K562 (cell line): ENCODE results near the gene SCMH1.

ENCODE experiments used
- TF ChIP-seq, protein P1 (sequence below), 3 experiments: IDR thresholded peaks in 2 of 3; conservative IDR thresholded peaks in 1 of 3; 2 replicates each; pipeline ENCODE4 v1.5.1; 2011 to 2012; ENCODE audit warnings: low read length in 3 of 3, mild to moderate bottlenecking in 3 of 3, control low read depth in 2 of 3, improper control_type of control experiment in 1 of 3, inconsistent platforms in 1 of 3, low read depth in 1 of 3, mixed read lengths in 1 of 3, moderate library complexity in 1 of 3; ENCODE audit not compliant: insufficient read depth in 2 of 3
- TF ChIP-seq, protein P2 (sequence below): fragments of 450-650 bp; formaldehyde crosslinking; IDR thresholded peaks from 2 replicates; pipeline ENCODE4 v1.4.0; 2022; ENCODE audit warnings: missing genetic modification characterization

GRCh38 chr1:41238311-41238988, 3.7 kb downstream of the SCMH1 start:
- TF ChIP-seq, protein P1, sequence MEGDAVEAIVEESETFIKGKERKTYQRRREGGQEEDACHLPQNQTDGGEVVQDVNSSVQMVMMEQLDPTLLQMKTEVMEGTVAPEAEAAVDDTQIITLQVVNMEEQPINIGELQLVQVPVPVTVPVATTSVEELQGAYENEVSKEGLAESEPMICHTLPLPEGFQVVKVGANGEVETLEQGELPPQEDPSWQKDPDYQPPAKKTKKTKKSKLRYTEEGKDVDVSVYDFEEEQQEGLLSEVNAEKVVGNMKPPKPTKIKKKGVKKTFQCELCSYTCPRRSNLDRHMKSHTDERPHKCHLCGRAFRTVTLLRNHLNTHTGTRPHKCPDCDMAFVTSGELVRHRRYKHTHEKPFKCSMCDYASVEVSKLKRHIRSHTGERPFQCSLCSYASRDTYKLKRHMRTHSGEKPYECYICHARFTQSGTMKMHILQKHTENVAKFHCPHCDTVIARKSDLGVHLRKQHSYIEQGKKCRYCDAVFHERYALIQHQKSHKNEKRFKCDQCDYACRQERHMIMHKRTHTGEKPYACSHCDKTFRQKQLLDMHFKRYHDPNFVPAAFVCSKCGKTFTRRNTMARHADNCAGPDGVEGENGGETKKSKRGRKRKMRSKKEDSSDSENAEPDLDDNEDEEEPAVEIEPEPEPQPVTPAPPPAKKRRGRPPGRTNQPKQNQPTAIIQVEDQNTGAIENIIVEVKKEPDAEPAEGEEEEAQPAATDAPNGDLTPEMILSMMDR (IDR thresholded peaks at IDR 0.05 in 2 of 3, conservative IDR thresholded peaks at IDR 0.05 in 1 of 3; ENCODE audit: insufficient read depth in 2 of 3, low read depth in 1 of 3, low read length in 3 of 3), result no peak
- TF ChIP-seq, protein P2, sequence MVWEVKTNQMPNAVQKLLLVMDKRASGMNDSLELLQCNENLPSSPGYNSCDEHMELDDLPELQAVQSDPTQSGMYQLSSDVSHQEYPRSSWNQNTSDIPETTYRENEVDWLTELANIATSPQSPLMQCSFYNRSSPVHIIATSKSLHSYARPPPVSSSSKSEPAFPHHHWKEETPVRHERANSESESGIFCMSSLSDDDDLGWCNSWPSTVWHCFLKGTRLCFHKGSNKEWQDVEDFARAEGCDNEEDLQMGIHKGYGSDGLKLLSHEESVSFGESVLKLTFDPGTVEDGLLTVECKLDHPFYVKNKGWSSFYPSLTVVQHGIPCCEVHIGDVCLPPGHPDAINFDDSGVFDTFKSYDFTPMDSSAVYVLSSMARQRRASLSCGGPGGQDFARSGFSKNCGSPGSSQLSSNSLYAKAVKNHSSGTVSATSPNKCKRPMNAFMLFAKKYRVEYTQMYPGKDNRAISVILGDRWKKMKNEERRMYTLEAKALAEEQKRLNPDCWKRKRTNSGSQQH (CRISPR knock-in tag), result 0 out of 2 replicates have a peak, but pooled peaks have one; percentile 45
